Epithelial cell of esophagus (primary cell): ENCODE results near the gene KRTAP5-8.
"Not testable (repeated sequence)": the region's sequence is repeated elsewhere in the genome, so short reads cannot be mapped to it uniquely, and the experiment has no call there.

Source experiments
- DNase-seq: peaks from one replicate; pipeline ENCODE4 v3.0.0; 2010; ENCODE audit warnings: low read depth
- H3K4me3 ChIP-seq: 2 replicates; pipeline ENCODE4 v1.5.1; 2011; ENCODE audit warnings: mild to moderate bottlenecking, low read length, control low read depth
- TF ChIP-seq, protein P1 (sequence below): IDR thresholded peaks from 2 replicates; pipeline ENCODE4 v1.5.1; 2011; ENCODE audit warnings: low read depth, mild to moderate bottlenecking, low read length, control low read depth, inconsistent platforms; ENCODE audit not compliant: insufficient read depth; ENCODE audit errors: missing control alignments

Gene KRTAP5-8

DNA sequence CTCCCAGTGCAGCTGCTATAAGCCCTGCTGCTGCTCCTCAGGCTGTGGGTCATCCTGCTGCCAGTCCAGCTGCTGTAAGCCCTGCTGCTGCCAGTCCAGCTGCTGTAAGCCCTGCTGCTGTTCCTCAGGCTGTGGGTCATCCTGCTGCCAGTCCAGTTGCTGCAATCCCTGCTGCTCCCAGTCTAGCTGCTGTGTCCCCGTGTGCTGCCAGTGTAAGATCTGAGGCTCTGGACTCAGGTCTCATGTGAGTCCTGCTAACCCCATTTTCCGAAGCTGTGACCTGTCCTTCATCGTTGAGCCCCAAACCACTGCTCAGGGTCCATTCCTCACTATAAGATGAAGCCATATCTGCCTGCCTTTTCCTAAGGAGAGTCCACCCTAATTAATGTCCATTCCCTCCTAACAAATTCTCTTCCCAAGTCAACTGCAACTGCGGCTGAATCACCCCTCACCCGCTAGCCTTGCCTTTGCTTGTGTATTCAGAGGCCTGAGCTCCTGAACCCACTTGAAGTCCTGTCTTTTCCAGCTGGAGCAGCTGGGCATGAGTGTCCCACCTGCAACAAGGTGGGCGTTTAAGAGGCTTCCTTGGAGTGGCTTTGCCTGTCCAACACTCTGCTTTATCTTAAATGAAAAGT is 10.1 kb upstream of the KRTAP5-8 start:
- TF ChIP-seq, protein P1, sequence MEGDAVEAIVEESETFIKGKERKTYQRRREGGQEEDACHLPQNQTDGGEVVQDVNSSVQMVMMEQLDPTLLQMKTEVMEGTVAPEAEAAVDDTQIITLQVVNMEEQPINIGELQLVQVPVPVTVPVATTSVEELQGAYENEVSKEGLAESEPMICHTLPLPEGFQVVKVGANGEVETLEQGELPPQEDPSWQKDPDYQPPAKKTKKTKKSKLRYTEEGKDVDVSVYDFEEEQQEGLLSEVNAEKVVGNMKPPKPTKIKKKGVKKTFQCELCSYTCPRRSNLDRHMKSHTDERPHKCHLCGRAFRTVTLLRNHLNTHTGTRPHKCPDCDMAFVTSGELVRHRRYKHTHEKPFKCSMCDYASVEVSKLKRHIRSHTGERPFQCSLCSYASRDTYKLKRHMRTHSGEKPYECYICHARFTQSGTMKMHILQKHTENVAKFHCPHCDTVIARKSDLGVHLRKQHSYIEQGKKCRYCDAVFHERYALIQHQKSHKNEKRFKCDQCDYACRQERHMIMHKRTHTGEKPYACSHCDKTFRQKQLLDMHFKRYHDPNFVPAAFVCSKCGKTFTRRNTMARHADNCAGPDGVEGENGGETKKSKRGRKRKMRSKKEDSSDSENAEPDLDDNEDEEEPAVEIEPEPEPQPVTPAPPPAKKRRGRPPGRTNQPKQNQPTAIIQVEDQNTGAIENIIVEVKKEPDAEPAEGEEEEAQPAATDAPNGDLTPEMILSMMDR, result no peak
- no peak for DNase-seq
- no peak overlapping the region for H3K4me3 ChIP-seq

GRCh38 chr11:71530602-71531001 is 7.2 kb upstream of the KRTAP5-8 start:
- H3K4me3 ChIP-seq, result no peak overlapping the region
- DNase-seq, result no peak
- TF ChIP-seq, protein P1, result no peak

GRCh38 chr11:71532036-71532610 is 5.7 kb upstream of the KRTAP5-8 start:
- no peak overlapping the region for H3K4me3 ChIP-seq
- DNase-seq, result no peak
- TF ChIP-seq, protein P1, result no peak

DNA sequence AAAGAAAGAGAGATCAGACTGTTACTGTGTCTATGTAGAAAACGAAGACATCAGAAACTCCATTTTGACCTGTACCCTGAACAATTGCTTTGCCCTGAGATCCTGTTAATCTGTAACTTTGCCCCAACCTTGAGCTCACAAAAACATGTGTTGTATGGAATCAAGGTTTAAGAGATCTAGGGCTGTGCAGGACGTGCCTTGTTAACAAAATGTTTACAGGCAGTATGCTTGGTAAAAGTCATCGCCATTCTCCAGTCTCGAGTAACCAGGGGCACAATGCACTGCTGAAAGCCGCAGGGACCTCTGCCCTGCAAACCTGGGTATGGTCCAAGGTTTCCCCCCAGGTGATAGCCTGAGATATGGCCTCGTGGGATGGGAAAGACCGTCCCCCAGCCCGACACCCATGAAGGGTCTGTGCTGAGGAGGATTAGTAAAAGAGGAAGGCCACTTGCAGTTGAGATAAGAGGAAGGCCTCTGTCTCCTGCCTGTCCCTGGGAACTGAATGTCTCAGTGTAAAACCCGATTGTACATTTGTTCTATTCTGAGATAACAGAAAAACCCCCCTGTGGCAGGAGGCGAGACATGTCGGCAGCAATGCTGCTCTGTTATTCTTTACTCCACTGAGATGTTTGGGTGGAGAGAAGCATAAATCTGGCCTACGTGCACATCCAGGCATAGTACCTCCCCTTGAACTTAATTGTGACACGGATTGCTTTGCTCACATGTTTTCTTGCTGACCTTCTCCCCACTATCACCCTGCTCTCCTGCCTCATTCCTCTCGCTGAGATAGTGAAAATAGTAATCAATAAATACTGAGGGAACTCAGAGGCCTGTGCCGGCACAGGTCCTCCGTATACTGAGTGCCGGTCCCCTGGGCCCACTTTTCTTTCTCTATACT is 2.9 kb upstream of the KRTAP5-8 start:
- not testable (repeated sequence) for DNase-seq, H3K4me3 ChIP-seq

DNA sequence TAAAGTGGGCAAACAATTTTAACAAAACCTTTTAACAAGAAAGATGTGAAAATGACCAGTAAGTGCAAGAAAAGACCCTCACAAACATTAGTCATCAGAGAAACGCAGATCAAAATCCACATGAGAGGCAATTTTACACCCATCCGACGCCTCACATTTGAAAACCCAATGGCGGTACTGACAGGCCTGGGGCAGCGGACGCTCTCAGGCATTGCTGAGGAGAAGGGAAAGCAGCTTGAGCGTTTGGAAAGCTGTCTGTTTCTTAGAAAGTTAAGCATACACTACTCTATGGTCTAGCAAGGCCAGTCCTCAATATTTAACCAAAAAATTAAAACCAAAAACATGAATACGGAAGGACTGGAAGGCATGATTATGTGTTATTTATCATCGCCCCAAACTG is 2.0 kb upstream of the KRTAP5-8 start:
- H3K4me3 ChIP-seq, result no peak overlapping the region
- TF ChIP-seq, protein P1, result no peak
- no peak for DNase-seq

DNA sequence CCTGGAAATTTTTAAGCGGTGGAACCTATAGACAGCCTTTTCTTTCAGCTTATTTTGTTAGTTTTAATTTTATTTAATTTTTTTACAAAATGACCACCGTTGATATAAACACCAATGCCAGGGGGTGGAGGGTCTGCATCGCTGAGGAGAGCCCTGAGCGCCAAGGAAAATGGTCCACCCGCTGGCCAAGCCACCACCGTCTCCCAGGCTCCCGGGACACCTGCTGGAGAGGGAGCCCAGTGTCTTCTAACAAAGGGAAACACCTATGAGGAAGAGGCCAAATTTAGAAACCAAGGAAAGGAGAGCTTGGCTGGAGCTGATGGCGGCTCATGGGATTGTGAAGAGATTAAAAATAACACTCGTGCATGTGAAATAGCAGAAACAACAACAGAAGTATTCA is 288 bp upstream of the KRTAP5-8 start:
- DNase-seq, result no peak
- H3K4me3 ChIP-seq, result no peak overlapping the region
- TF ChIP-seq, protein P1, result no peak

GRCh38 chr11:71538666-71538990 is 803 bp downstream of the KRTAP5-8 start:
- TF ChIP-seq, protein P1, result no peak
- H3K4me3 ChIP-seq, result no peak overlapping the region
- no peak for DNase-seq
